ENCODE results near the gene TBC1D22A. TPM values are rescaled to one million over a fixed set of nuclear protein-coding genes. Genes with fewer than 3 reads are reported as not detected.

The TBC1D22A gene
- total RNA-seq, 2 donors from 2014 or later = 29.5 to 34.8 TPM

GRCh38 chr22:47208630-47209029, 446.2 kb downstream of the TBC1D22A start:
- H3K36me3 Mint-ChIP-seq (ENCODE audit: insufficient read depth in 2 of 2) = peaks cover 0 to 1% of the 10 kb centered on the region in 2 donors
- no peak overlapping the region for H3K27ac Mint-ChIP-seq
- no peaks in the 10 kb centered on the region for H3K27me3 Mint-ChIP-seq (ENCODE audit: low read depth)
- DNase-seq (no peak), ATAC-seq (replicated peaks in 1 of 2) (no peak)
- no peak overlapping the region for H3K4me3 Mint-ChIP-seq
- no peaks in the 10 kb centered on the region for H3K9me3 Mint-ChIP-seq
- H3K4me1 Mint-ChIP-seq (ENCODE audit: low read depth) = no peaks in the 10 kb centered on the region

GRCh38 chr22:47209040-47209514, 446.6 kb downstream of the TBC1D22A start:
- no peak for ATAC-seq (replicated peaks in 1 of 2)
- H3K27me3 Mint-ChIP-seq (ENCODE audit: low read depth) = no peaks in the 10 kb centered on the region
- no peaks in the 10 kb centered on the region for H3K9me3 Mint-ChIP-seq
- H3K4me1 Mint-ChIP-seq (ENCODE audit: low read depth) = no peaks in the 10 kb centered on the region
- no peak for DNase-seq
- no peak overlapping the region for H3K27ac Mint-ChIP-seq
- H3K36me3 Mint-ChIP-seq (ENCODE audit: insufficient read depth in 2 of 2) = peaks cover 0 to 1% of the 10 kb centered on the region in 2 donors
- H3K4me3 Mint-ChIP-seq = no peak overlapping the region

GRCh38 chr22:47209547-47210023, 447.1 kb downstream of the TBC1D22A start:
- Mint-ChIP-seq H3K4me1 (ENCODE audit: low read depth) (no peaks in the 10 kb centered on the region), H3K9me3 (no peaks in the 10 kb centered on the region), H3K27ac (no peak overlapping the region), H3K27me3 (ENCODE audit: low read depth) (no peaks in the 10 kb centered on the region), H3K36me3 (ENCODE audit: insufficient read depth in 2 of 2) (peaks cover 0 to 1% of the 10 kb centered on the region in 2 donors), H3K4me3 (no peak overlapping the region)
- DNase-seq = no peak
- no peak for ATAC-seq (replicated peaks in 1 of 2)

GRCh38 chr22:47210112-47210657, 447.7 kb downstream of the TBC1D22A start:
- Mint-ChIP-seq H3K36me3 (ENCODE audit: insufficient read depth in 2 of 2) (peaks cover 0 to 1% of the 10 kb centered on the region in 2 donors), H3K27me3 (ENCODE audit: low read depth) (no peaks in the 10 kb centered on the region), H3K4me3 (no peak overlapping the region), H3K27ac (no peak overlapping the region), H3K9me3 (no peaks in the 10 kb centered on the region), H3K4me1 (ENCODE audit: low read depth) (no peaks in the 10 kb centered on the region)
- ATAC-seq (replicated peaks in 1 of 2) (no peak), DNase-seq (no peak)

GRCh38 chr22:47210686-47211085, 448.2 kb downstream of the TBC1D22A start:
- no peak overlapping the region for H3K27ac Mint-ChIP-seq
- no peak overlapping the region for H3K4me3 Mint-ChIP-seq
- no peaks in the 10 kb centered on the region for H3K27me3 Mint-ChIP-seq (ENCODE audit: low read depth)
- ATAC-seq (replicated peaks in 1 of 2) (no peak), DNase-seq (no peak)
- no peaks in the 10 kb centered on the region for H3K4me1 Mint-ChIP-seq (ENCODE audit: low read depth)
- H3K36me3 Mint-ChIP-seq (ENCODE audit: insufficient read depth in 2 of 2) = peaks cover 0 to 1% of the 10 kb centered on the region in 2 donors
- no peaks in the 10 kb centered on the region for H3K9me3 Mint-ChIP-seq

- Mint-ChIP-seq H3K9me3 (no peaks in the 10 kb centered on the region), H3K27me3 (ENCODE audit: low read depth) (no peaks in the 10 kb centered on the region), H3K4me1 (ENCODE audit: low read depth) (no peaks in the 10 kb centered on the region), H3K27ac (no peak overlapping the region), H3K4me3 (no peak overlapping the region), H3K36me3 (ENCODE audit: insufficient read depth in 2 of 2) (peaks cover 0 to 1% of the 10 kb centered on the region in 2 donors)
- DNase-seq (peak; percentile 58), ATAC-seq (replicated peaks in 1 of 2) (peak; percentile 52 to 53)
Observed at GRCh38 chr22:47213571-47214230, 451.3 kb downstream of the TBC1D22A start.

GRCh38 chr22:47215851-47216250, 453.4 kb downstream of the TBC1D22A start:
- Mint-ChIP-seq H3K36me3 (ENCODE audit: insufficient read depth in 2 of 2) (peaks cover 0 to 1% of the 10 kb centered on the region in 2 donors), H3K27me3 (ENCODE audit: low read depth) (no peaks in the 10 kb centered on the region), H3K4me3 (no peak overlapping the region), H3K4me1 (ENCODE audit: low read depth) (no peaks in the 10 kb centered on the region), H3K27ac (no peak overlapping the region), H3K9me3 (peaks cover 0 to under 1% of the 10 kb centered on the region in 2 donors)
- ATAC-seq (replicated peaks in 1 of 2) (no peak), DNase-seq (no peak)

GRCh38 chr22:47218671-47219070, 456.2 kb downstream of the TBC1D22A start:
- Mint-ChIP-seq H3K27me3 (ENCODE audit: low read depth) (no peaks in the 10 kb centered on the region), H3K4me1 (ENCODE audit: low read depth) (no peaks in the 10 kb centered on the region), H3K36me3 (ENCODE audit: insufficient read depth in 2 of 2) (no peaks in the 10 kb centered on the region), H3K4me3 (no peak overlapping the region), H3K9me3 (peaks cover 0 to 4% of the 10 kb centered on the region in 2 donors), H3K27ac (no peak overlapping the region)
- no peak for ATAC-seq (replicated peaks in 1 of 2)
- DNase-seq = no peak

- ATAC-seq (replicated peaks in 1 of 2) (no peak), DNase-seq (no peak)
- H3K27me3 Mint-ChIP-seq (ENCODE audit: low read depth) = no peaks in the 10 kb centered on the region
- H3K27ac Mint-ChIP-seq = no peak overlapping the region
- no peaks in the 10 kb centered on the region for H3K36me3 Mint-ChIP-seq (ENCODE audit: insufficient read depth in 2 of 2)
- no peak overlapping the region for H3K4me3 Mint-ChIP-seq
- H3K9me3 Mint-ChIP-seq = peaks cover 0 to 4% of the 10 kb centered on the region in 2 donors
- H3K4me1 Mint-ChIP-seq (ENCODE audit: low read depth) = no peaks in the 10 kb centered on the region
Observed at GRCh38 chr22:47219789-47220188, 457.3 kb downstream of the TBC1D22A start.

- DNase-seq = no peak
- H3K36me3 Mint-ChIP-seq (ENCODE audit: insufficient read depth in 2 of 2) = no peaks in the 10 kb centered on the region
- no peak overlapping the region for H3K27ac Mint-ChIP-seq
- no peaks in the 10 kb centered on the region for H3K4me1 Mint-ChIP-seq (ENCODE audit: low read depth)
- no peaks in the 10 kb centered on the region for H3K27me3 Mint-ChIP-seq (ENCODE audit: low read depth)
- no peak for ATAC-seq (replicated peaks in 1 of 2)
- peaks cover 0 to 4% of the 10 kb centered on the region in 2 donors for H3K9me3 Mint-ChIP-seq
- no peak overlapping the region for H3K4me3 Mint-ChIP-seq
Observed at GRCh38 chr22:47220752-47221151, 458.3 kb downstream of the TBC1D22A start.

GRCh38 chr22:47221840-47222615, 459.6 kb downstream of the TBC1D22A start:
- ATAC-seq (replicated peaks in 1 of 2) (no peak), DNase-seq (no peak)
- Mint-ChIP-seq H3K27ac (no peak overlapping the region), H3K36me3 (ENCODE audit: insufficient read depth in 2 of 2) (no peaks in the 10 kb centered on the region), H3K9me3 (peaks cover 0 to 4% of the 10 kb centered on the region in 2 donors), H3K27me3 (ENCODE audit: low read depth) (no peaks in the 10 kb centered on the region), H3K4me1 (ENCODE audit: low read depth) (no peaks in the 10 kb centered on the region), H3K4me3 (no peak overlapping the region)

All from activated T-cell treated with anti-CD3 and anti-CD28 coated beads, Interleukin-2, amount 50 U/mL, for 72 hours (primary cell).